Measurements from ENCODE around the gene ATP2B1. TPM values are rescaled to one million over a fixed set of nuclear protein-coding genes. Genes with fewer than 3 reads are reported as not detected.

ATP2B1 gene
- polyA plus RNA-seq, 2 donors: 3.3 to 5.3 TPM

DNA sequence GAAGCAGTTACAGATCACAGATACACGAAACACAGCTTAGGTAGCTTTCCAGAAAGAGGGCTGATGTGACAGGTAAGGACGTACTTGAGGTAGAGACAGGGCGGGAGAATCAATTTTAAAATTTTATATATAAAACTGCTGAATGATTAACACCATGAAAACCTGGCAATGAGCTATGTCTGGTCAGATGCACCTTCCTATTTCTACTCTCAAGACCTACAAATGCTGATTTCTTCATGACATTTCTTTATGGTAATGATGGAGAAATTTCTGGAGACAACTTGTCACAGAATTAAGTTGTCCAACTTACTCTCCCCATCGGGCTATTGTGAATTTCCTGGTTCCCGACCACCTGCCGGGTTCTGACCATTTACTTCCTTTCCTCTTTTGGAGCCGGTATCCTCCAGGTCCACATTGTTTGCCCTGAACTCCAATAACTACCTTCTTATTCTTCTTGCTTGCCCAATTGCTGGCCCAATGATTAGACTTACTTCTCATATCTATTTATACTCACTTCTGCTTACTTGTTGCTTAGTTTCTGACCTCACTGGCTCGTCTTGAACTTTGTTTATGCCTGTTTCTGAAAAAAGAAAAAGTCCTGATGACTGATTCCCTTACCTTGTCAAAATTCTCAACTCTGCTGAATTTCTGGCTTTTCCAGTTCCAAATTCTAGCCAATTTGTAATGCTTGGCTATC is 12.8 kb upstream of the ATP2B1 start:
- Histone ChIP-seq H3K9me3 (ENCODE audit: control insufficient read depth in 2 of 2, insufficient read depth in 1 of 2, low read depth in 1 of 2, low read length in 1 of 2) (no peaks in the 10 kb centered on the region), H3K27me3 (ENCODE audit: control insufficient read depth in 1 of 2, insufficient read depth in 2 of 2, low read length in 2 of 2) (no peaks in the 10 kb centered on the region), H3K27ac (ENCODE audit: low read depth in 2 of 2, low read length in 1 of 2) (no peak overlapping the region), H3K4me1 (ENCODE audit: control insufficient read depth in 2 of 2, insufficient read depth in 2 of 2, low read length in 1 of 2) (no peaks in the 10 kb centered on the region), H3K4me3 (ENCODE audit: low read depth in 1 of 2, low read length in 2 of 2) (no peak overlapping the region), H3K36me3 (ENCODE audit: control insufficient read depth in 2 of 2, insufficient read depth in 2 of 2, low read length in 1 of 2) (no peaks in the 10 kb centered on the region)
- 77 to 81% methylated on average over 8 of the region's 8 CpGs for WGBS, 2 donors

DNA sequence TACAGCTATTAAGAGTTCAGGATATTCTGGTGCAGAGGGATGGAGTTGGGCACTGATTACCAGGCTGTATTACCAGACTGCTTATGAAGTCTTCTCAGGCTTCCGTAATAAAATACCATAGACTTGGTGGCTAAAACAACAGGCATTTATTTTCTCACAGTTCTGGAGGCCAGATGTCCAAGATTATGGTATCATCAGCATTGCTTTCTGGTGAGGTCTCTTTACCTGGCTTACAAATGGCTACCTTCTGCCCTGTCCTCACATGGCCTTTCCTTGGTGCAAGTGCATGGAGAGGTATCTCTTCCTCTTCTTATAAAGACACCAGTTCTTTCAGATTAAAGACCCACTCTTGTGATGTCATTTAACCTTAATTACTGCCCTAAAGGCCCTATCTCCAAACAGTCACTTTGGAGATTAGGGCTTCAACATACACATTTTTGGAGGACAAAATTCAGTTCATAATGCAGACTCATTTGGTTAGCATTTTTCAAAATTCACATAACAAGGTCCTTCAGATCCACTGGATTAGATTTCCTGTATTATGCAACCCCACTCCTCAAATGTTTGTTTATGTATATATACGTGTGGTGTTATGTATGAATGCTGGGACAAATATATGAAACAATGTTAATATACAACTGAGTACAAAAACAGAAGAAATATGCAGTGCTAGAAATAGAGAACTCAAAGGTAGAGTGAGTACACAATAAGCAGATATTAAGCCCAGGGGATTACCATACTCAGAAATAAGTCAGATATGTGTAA is 9.3 kb upstream of the ATP2B1 start:
- no peaks in the 10 kb centered on the region for H3K4me1 ChIP-seq (ENCODE audit: control insufficient read depth in 2 of 2, insufficient read depth in 2 of 2, low read length in 1 of 2)
- peaks cover 0 to 2% of the 10 kb centered on the region in 2 donors for H3K9me3 ChIP-seq (ENCODE audit: control insufficient read depth in 2 of 2, insufficient read depth in 1 of 2, low read depth in 1 of 2, low read length in 1 of 2)
- H3K36me3 ChIP-seq (ENCODE audit: control insufficient read depth in 2 of 2, insufficient read depth in 2 of 2, low read length in 1 of 2): no peaks in the 10 kb centered on the region
- 94 to 95% methylated on average over 2 of the region's 2 CpGs for WGBS, 2 donors
- no peak overlapping the region for H3K4me3 ChIP-seq (ENCODE audit: low read depth in 1 of 2, low read length in 2 of 2)
- H3K27me3 ChIP-seq (ENCODE audit: control insufficient read depth in 1 of 2, insufficient read depth in 2 of 2, low read length in 2 of 2): no peaks in the 10 kb centered on the region
- H3K27ac ChIP-seq (ENCODE audit: low read depth in 2 of 2, low read length in 1 of 2): no peak overlapping the region

DNA sequence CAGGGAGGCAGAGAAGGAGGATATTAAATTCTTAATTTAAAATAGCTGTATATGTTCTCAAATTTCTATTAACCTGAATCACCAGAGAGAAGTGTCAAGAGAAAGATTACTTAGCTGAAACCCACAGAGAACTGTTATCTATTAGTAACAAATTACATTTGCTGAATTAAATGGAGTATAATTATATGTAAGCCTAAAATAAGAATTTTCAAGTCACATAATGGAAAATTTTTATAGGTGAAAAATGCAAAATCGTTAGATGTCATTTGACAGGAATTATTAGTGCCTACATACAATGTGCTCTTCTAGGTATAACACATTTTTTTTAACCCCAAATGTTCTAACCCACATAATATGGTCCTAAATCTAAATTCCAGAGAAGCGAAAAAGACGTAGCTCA is 4.1 kb upstream of the ATP2B1 start:
- Histone ChIP-seq H3K4me3 (ENCODE audit: low read depth in 1 of 2, low read length in 2 of 2) (no peak overlapping the region), H3K27ac (ENCODE audit: low read depth in 2 of 2, low read length in 1 of 2) (no peak overlapping the region), H3K27me3 (ENCODE audit: control insufficient read depth in 1 of 2, insufficient read depth in 2 of 2, low read length in 2 of 2) (peaks cover 0 to 2% of the 10 kb centered on the region in 2 donors), H3K4me1 (ENCODE audit: control insufficient read depth in 2 of 2, insufficient read depth in 2 of 2, low read length in 1 of 2) (no peaks in the 10 kb centered on the region), H3K36me3 (ENCODE audit: control insufficient read depth in 2 of 2, insufficient read depth in 2 of 2, low read length in 1 of 2) (no peaks in the 10 kb centered on the region), H3K9me3 (ENCODE audit: control insufficient read depth in 2 of 2, insufficient read depth in 1 of 2, low read depth in 1 of 2, low read length in 1 of 2) (peaks cover 0 to 2% of the 10 kb centered on the region in 2 donors)
- WGBS, 2 donors: 88 to 90% methylated on average over 3 of the region's 3 CpGs

DNA sequence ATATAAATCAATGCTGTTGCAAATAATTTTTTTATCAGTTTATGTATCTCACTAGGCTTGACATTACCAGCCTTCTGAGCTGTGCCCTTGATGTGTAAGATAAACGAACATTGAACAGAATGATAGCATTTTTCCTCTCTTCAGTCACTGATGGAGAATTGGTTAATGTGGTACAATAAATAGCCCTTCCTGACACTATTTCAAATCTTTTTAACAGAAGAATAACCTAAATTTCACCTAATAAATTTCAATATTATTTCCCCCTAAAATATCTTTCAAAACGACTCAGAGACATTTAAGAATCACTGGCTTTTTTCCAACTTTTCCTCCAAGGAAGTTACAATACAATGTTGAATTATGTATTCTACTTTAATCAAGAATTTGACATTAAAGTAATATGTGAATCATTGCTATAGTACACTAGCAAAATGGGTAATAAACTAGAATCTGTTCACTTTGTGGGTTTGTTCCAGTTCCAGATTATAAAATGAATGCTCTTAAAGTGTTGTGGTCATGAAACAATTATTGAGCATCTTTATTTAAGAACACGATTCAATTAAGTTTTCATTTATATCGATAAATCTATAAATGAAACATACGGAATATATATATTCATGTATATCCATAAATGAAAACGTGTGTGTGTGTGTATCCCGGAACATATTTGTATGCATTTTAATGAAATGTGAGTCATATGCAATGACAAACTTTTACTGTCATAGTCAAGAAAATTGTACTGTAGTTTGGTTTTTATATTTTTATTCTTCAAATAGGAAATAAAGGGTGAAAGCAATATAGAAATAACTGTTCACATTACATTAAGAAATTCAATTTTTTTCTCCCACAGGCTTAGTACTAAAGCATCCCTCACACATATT is 2.5 kb upstream of the ATP2B1 start:
- Histone ChIP-seq H3K27me3 (ENCODE audit: control insufficient read depth in 1 of 2, insufficient read depth in 2 of 2, low read length in 2 of 2) (peaks cover 0 to 2% of the 10 kb centered on the region in 2 donors), H3K36me3 (ENCODE audit: control insufficient read depth in 2 of 2, insufficient read depth in 2 of 2, low read length in 1 of 2) (no peaks in the 10 kb centered on the region), H3K4me3 (ENCODE audit: low read depth in 1 of 2, low read length in 2 of 2) (no peak overlapping the region), H3K27ac (ENCODE audit: low read depth in 2 of 2, low read length in 1 of 2) (no peak overlapping the region), H3K9me3 (ENCODE audit: control insufficient read depth in 2 of 2, insufficient read depth in 1 of 2, low read depth in 1 of 2, low read length in 1 of 2) (peaks cover 0 to 2% of the 10 kb centered on the region in 2 donors), H3K4me1 (ENCODE audit: control insufficient read depth in 2 of 2, insufficient read depth in 2 of 2, low read length in 1 of 2) (no peaks in the 10 kb centered on the region)
- 72 to 73% methylated on average over 7 of the region's 7 CpGs for WGBS, 2 donors

DNA sequence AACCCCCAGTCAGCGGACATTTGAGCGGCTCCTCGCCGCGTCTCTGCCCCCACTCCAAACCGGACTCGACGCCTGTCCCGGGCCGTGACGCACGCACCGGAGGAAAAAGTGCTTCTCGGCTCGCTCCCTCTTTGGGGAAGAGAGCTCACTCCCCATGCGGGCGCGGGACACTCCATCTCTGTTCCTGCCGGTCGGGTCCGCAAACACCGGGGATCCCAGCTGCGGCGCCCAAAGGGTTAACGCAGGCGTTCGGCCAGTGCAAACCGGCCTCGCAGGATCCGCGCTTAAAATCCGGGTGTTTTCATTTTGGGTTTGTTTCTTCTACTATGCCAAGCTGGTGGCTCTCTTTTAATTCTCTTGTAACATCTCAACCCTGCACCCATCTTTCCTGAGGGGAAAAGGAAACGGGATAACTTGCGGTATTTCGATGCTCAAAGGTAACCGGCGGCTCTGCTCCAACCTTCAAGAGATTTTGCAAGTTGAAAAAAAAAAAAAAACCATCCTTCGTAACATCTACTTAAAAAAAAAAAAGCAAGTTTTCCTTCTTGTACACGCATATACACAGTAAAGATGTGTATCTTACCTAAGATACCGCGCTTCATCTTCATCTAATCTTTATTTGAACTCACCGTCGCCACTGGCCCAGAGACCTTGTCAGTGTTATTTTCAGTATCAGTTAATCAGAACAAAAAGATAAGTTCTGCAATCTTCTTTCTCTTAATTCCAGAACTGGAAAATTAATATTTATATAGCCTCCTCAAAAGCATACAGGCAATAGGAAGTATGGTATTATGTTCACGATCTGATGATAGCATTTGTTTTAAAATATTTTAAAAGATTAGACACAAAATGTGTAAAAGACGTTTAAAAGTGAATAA is 1.6 kb upstream of the ATP2B1 start:
- Histone ChIP-seq H3K9me3 (ENCODE audit: control insufficient read depth in 2 of 2, insufficient read depth in 1 of 2, low read depth in 1 of 2, low read length in 1 of 2) (peaks cover 0 to 2% of the 10 kb centered on the region in 2 donors), H3K27me3 (ENCODE audit: control insufficient read depth in 1 of 2, insufficient read depth in 2 of 2, low read length in 2 of 2) (peaks cover 0 to 2% of the 10 kb centered on the region in 2 donors), H3K27ac (ENCODE audit: low read depth in 2 of 2, low read length in 1 of 2) (peak overlapping the region; percentile 99), H3K4me1 (ENCODE audit: control insufficient read depth in 2 of 2, insufficient read depth in 2 of 2, low read length in 1 of 2) (no peaks in the 10 kb centered on the region), H3K4me3 (ENCODE audit: low read depth in 1 of 2, low read length in 2 of 2) (peak overlapping the region; percentile 93 to 99), H3K36me3 (ENCODE audit: control insufficient read depth in 2 of 2, insufficient read depth in 2 of 2, low read length in 1 of 2) (no peaks in the 10 kb centered on the region)
- WGBS, 2 donors: 2 to 3% methylated on average over 45 of the region's 45 CpGs

DNA sequence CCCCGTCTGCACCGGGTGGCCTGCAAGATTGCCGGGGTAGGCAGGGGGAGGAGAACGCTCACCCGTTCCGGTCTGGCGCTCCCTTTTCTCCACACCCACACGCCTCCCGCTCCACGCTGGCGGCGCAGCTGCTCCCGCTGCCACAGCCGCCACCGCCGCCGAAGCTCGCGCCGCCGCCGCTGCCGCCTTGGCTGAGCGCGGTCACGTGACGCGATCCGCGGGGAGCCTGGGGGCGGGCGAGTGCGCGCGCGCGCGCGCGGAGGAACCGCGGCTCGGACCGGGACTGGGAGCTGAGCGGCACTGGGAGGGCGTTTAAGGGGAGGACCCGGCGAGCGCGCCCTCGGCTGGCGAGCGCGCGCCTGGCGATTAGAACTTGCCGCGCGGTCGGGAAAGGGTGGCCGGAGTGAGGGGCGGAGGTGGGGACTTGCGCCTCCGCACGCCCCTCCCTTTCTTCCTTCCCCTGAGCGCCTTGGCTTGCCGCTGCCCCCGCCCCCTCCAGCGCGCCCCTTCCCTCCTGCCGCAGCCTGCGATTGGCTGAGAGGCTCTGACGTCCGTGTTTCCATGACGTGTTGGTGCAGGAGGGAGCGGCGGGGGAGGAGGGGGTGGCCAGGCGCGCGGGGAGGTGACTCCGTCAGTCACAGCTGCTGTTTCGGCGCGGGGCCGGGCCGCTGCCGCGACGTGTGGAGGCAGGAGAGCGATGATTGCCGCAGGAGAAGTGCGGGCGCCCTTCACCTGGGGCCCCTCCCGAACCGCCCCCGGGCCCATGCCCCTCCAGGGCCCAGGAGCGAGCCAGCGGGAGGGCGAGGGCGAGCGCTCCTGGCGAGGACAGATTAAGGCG is 738 bp upstream of the ATP2B1 start:
- peaks cover 0 to 2% of the 10 kb centered on the region in 2 donors for H3K9me3 ChIP-seq (ENCODE audit: control insufficient read depth in 2 of 2, insufficient read depth in 1 of 2, low read depth in 1 of 2, low read length in 1 of 2)
- peak overlapping the region; percentile 99 for H3K27ac ChIP-seq (ENCODE audit: low read depth in 2 of 2, low read length in 1 of 2)
- no peaks in the 10 kb centered on the region for H3K36me3 ChIP-seq (ENCODE audit: control insufficient read depth in 2 of 2, insufficient read depth in 2 of 2, low read length in 1 of 2)
- 0% methylated on average over 46 to 102 of the region's 103 CpGs for WGBS, 2 donors
- no peaks in the 10 kb centered on the region for H3K4me1 ChIP-seq (ENCODE audit: control insufficient read depth in 2 of 2, insufficient read depth in 2 of 2, low read length in 1 of 2)
- peak overlapping the region; percentile 93 to 99 for H3K4me3 ChIP-seq (ENCODE audit: low read depth in 1 of 2, low read length in 2 of 2)
- H3K27me3 ChIP-seq (ENCODE audit: control insufficient read depth in 1 of 2, insufficient read depth in 2 of 2, low read length in 2 of 2): peaks cover 0 to 2% of the 10 kb centered on the region in 2 donors

DNA sequence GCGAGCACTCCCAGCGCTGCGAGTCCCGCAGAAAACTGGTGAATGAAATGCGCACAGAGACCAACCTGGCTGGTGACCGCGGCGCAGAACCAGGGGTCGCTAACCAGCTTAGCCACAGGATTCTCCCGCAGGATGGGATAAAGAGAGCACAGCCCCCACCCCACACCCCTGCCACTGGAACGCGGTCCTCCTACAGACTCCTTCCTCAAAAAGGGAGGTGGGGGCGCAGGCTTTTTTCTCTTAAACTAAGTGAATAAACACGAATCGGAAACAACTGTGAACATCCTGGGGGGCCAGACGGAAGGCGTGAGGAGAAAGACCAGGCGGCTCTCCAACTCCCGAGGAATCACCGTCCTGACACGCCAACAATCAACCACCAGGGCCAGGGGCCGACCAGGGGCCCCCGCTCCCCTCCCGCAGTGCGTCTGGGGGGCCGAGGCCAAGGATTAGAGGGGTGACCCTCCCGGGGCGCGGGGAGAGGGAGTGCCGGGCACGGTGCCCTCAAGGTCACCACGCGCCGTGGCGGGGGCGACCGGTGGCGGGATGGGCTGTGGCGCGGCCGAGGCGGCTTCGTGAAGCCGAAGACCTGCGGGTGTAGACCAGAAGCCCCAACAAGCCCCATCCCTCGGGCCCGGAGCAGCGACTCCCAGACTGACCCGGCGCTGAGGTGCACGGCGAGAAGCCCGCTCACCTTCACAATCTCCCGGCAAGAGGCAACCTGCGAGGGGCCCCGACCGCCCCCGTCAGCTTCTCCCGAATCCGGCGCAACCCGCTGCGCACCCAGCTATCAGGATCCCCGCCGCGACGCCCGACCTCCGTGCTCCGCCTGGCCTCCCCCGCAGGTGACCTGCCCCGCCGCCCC is 704 bp downstream of the ATP2B1 start:
- WGBS, 2 donors: 1% methylated on average over 62 to 73 of the region's 73 CpGs
- Histone ChIP-seq H3K4me1 (ENCODE audit: control insufficient read depth in 2 of 2, insufficient read depth in 2 of 2, low read length in 1 of 2) (no peaks in the 10 kb centered on the region), H3K27me3 (ENCODE audit: control insufficient read depth in 1 of 2, insufficient read depth in 2 of 2, low read length in 2 of 2) (peaks cover 0 to 2% of the 10 kb centered on the region in 2 donors), H3K36me3 (ENCODE audit: control insufficient read depth in 2 of 2, insufficient read depth in 2 of 2, low read length in 1 of 2) (no peaks in the 10 kb centered on the region), H3K9me3 (ENCODE audit: control insufficient read depth in 2 of 2, insufficient read depth in 1 of 2, low read depth in 1 of 2, low read length in 1 of 2) (no peaks in the 10 kb centered on the region), H3K4me3 (ENCODE audit: low read depth in 1 of 2, low read length in 2 of 2) (peak overlapping the region; percentile 93 to 99), H3K27ac (ENCODE audit: low read depth in 2 of 2, low read length in 1 of 2) (peak overlapping the region; percentile 99)

All from esophagus (tissue), 2 donors.